Chondrocyte (in vitro differentiated cells): ENCODE measurements around the gene PDE4D. TPM values are rescaled to one million over a fixed set of nuclear protein-coding genes. Genes with fewer than 3 reads are reported as not detected.
"Not testable (repeated sequence)": the region's sequence is repeated elsewhere in the genome, so short reads cannot be mapped to it uniquely, and the experiment has no call there.

ENCODE experiments used
- DNase-seq: peaks from one replicate; pipeline ENCODE4 v3.0.0; 2021; ENCODE audit warnings: mixed read lengths, low spot score
- H3K27ac Mint-ChIP-seq: one replicate; pipeline ENCODE4 v1.8.0; 2021; ENCODE audit warnings: mild to moderate bottlenecking, moderate library complexity, mixed read lengths; ENCODE audit not compliant: unreplicated experiment
- H3K27me3 Mint-ChIP-seq: 2 replicates; pipeline ENCODE4 v1.8.0; 2021; ENCODE audit warnings: low read depth, mixed read lengths
- H3K36me3 Mint-ChIP-seq: 2 replicates; pipeline ENCODE4 v1.8.0; 2021; ENCODE audit warnings: low read depth, mixed read lengths
- H3K4me1 Mint-ChIP-seq: 2 replicates; pipeline ENCODE4 v1.8.0; 2021; ENCODE audit warnings: low read depth, mild to moderate bottlenecking, mixed read lengths
- H3K4me3 Mint-ChIP-seq: one replicate; pipeline ENCODE4 v1.8.0; 2021; ENCODE audit warnings: mild to moderate bottlenecking, moderate library complexity, mixed read lengths; ENCODE audit not compliant: unreplicated experiment
- H3K9me3 Mint-ChIP-seq: 2 replicates; pipeline ENCODE4 v1.8.0; 2021; ENCODE audit warnings: low read depth, mixed read lengths
- CTCF ChIP-seq: fragments of 200-600 bp; sonication (generic); IDR thresholded peaks from 2 replicates; pipeline ENCODE4 v1.5.0; 2021; ENCODE audit warnings: antibody characterized with exemption, mild to moderate bottlenecking, moderate library complexity
- total RNA-seq: library from RNA; stranded (reverse); gene quantifications from 3 replicates; pipeline ENCODE4 v1.2.1, GENCODE V29; 2021

PDE4D gene
- total RNA-seq, 1 donor from 2014 or later: 21.1 TPM

- DNase-seq: no peak
- Mint-ChIP-seq H3K9me3 (no peaks in the 10 kb centered on the region), H3K4me1 (peaks cover 22% of the 10 kb centered on the region)
Observed at GRCh38 chr5:59575648-59576445, 317.7 kb downstream of the PDE4D start.

GRCh38 chr5:59573509-59573908 lies 320.0 kb downstream of the PDE4D start:
- not testable (repeated sequence) for H3K9me3 Mint-ChIP-seq, H3K27me3 Mint-ChIP-seq, H3K4me3 Mint-ChIP-seq, H3K27ac Mint-ChIP-seq, H3K36me3 Mint-ChIP-seq, DNase-seq
- peaks cover 17% of the 10 kb centered on the region for H3K4me1 Mint-ChIP-seq

More at GRCh38 chr5:59575648-59576445, 317.7 kb downstream of the PDE4D start:
- no peak overlapping the region for H3K27ac Mint-ChIP-seq
- no peaks in the 10 kb centered on the region for H3K27me3 Mint-ChIP-seq
- H3K4me3 Mint-ChIP-seq: no peak overlapping the region
- no peaks in the 10 kb centered on the region for H3K36me3 Mint-ChIP-seq
- TF ChIP-seq CTCF: no peak

DNA sequence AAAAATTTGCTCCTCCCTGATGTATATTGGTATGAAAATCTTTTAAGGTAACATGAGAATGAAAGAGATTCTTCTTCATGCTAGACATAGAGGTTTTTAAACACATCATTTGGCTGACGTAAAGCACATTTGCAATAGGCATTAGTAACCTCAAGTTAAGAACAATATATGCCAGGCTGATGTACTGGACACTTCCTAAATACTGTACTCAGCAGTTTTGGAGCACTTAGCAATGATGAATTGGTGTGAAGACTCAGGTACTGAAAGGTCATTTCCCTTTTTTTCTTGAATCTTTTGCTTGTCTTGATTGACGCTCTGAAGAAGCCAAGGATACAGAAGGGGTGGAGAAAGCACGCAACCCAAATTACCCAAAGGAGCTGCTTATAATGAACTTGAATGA lies 322.5 kb downstream of the PDE4D start:
- Mint-ChIP-seq H3K27me3 (no peaks in the 10 kb centered on the region), H3K27ac (no peak overlapping the region), H3K9me3 (peaks cover 6% of the 10 kb centered on the region), H3K4me3 (no peak overlapping the region), H3K4me1 (peaks cover 4% of the 10 kb centered on the region), H3K36me3 (no peaks in the 10 kb centered on the region)
- DNase-seq: no peak
- TF ChIP-seq CTCF: no peak

DNA sequence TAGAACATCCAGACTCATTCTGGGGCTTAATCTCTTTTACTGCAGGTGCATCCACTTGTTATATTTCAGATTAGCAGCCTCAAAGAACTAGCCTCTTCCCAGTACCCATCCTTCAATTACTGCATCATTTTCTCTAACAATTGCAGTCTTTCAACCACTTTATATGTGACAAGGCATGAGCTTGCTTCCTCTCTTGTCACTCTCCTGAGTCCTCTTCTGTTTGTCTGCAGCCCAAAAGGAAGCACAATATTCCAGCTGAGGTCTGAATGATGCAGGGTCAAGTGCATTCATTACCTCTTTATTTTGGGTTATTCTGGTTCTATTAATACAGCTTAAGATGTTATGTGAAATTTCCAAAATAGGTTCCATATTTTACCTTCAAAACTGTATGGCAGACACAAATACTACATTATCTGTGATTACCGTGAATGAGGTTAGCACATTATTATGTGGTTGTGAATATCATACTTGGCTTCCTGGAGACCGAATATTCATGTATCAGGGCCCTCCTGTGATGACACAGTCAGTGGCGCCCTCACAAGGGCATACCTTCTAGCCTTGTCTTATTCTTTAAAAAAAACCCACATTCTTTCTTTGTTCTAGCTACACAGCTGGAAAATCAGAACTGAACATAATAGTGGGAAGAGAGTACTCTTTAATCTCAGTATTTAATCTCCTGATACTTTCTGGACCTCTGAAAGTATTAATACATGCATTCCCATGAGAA lies 323.8 kb downstream of the PDE4D start:
- peaks cover 6% of the 10 kb centered on the region for H3K9me3 Mint-ChIP-seq
- no peaks in the 10 kb centered on the region for H3K27me3 Mint-ChIP-seq
- TF ChIP-seq CTCF: no peak
- peaks cover 4% of the 10 kb centered on the region for H3K4me1 Mint-ChIP-seq
- no peak overlapping the region for H3K27ac Mint-ChIP-seq
- H3K4me3 Mint-ChIP-seq: no peak overlapping the region
- DNase-seq: no peak
- H3K36me3 Mint-ChIP-seq: no peaks in the 10 kb centered on the region

DNA sequence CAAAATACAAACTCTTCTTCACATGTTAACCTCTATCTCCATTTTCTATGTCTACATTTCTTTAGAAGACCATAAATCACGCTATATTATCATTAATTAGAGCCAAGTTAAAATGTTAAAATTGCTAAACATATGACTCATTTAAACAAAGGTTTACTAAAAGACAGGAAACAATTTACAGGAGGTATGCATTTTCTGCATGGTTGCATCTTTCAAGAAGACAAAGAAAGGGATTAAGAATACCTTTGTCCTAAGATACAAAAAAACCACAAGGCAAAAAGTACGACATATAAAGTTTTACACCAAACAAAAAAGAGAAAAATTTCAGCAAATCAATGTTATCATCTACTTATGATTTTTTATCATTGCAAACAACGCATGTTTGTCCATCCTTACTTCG lies 324.4 kb downstream of the PDE4D start:
- Mint-ChIP-seq H3K27me3 (no peaks in the 10 kb centered on the region), H3K4me3 (no peak overlapping the region), H3K4me1 (peaks cover 4% of the 10 kb centered on the region), H3K27ac (no peak overlapping the region), H3K36me3 (no peaks in the 10 kb centered on the region), H3K9me3 (peaks cover 6% of the 10 kb centered on the region)
- TF ChIP-seq CTCF: no peak
- no peak for DNase-seq
